ENCODE measurements around the gene MED27. TPM values are rescaled to one million over a fixed set of nuclear protein-coding genes. Genes with fewer than 3 reads are reported as not detected.
A peak's percentile ranks its signal among the peaks of the same experiment; 100 is the strongest.

The MED27 gene, protein sequence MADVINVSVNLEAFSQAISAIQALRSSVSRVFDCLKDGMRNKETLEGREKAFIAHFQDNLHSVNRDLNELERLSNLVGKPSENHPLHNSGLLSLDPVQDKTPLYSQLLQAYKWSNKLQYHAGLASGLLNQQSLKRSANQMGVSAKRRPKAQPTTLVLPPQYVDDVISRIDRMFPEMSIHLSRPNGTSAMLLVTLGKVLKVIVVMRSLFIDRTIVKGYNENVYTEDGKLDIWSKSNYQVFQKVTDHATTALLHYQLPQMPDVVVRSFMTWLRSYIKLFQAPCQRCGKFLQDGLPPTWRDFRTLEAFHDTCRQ
- total RNA-seq (10 to 100 TPM; 10.7 to 21.2 (median 14.1) TPM), polyA plus RNA-seq (10 to 100 TPM; 13.4 to 24.4 (median 17.1) TPM)
- long read RNA-seq, donor 1, partial matches to known transcripts, result 1 of 7 reads
- long read RNA-seq, donor 1, other reads (novel, unspliced or antisense), result 2 of 7 reads
- long read RNA-seq, donor 2, transcript MED27-201 (8 exons, 1,431 nt), result major isoform, 12 of 19 reads
- long read RNA-seq, donor 2, partial matches to known transcripts, result 1 of 19 reads
- long read RNA-seq, donor 2, other reads (novel, unspliced or antisense), result 5 of 19 reads

DNA sequence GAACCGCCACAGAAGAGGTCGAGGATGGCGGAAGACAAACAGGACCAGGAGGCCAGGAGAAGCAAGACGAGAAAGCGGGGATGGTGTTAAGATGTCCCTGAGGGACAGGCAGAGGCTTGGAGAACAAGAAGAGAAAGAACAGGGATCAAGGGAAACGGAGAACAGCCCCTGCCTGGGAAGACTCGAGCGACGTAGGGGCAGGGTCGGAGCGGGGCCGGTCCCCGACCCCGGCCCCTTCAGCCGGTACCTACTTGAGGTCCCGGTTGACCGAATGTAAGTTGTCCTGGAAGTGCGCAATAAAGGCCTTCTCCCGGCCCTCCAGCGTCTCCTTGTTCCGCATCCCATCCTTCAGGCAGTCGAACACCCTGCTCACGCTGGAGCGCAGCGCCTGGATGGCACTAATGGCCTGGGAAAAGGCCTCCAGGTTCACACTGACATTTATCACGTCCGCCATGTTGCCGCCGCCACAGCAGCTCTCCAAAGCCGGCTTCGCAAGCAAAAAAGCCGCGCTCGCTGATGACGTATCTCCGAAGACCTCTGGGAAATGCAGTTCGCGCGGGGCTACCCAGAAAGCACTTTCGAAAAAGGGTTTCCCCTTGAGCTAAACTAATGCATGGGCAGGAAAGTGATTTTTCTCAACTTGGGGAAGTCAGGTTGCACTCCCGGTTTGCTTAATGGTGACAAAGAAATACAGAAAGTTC is at the start of gene MED27:
MED27 (minus strand) TSS at position 477 of the 701 bp plus-strand sequence; CDS start at position 454, 23 bp downstream.
- Histone ChIP-seq H3K4me1 (peaks cover 28% of the 10 kb centered on the region), H3K27me3 (ENCODE audit: insufficient read depth in 3 of 3, low read length in 2 of 3) (peaks cover 0 to 5% (median 4%) of the 10 kb centered on the region in 3 donors), H3K27ac (peak within 1 kb of the TSS; percentile 80), H3K4me3 (peak within 1 kb of the TSS; percentile 78), H3K9me3 (no peaks in the 10 kb centered on the region), H3K36me3 (ENCODE audit: insufficient read depth in 1 of 2, low read depth in 1 of 2) (peaks cover 3 to 29% of the 10 kb centered on the region in 2 donors)
- peak; percentile 92 to 95 for DNase-seq
- 0 to 6% (median 3%) methylated on average over 41 of the region's 41 CpGs for WGBS, 3 donors
- ATAC-seq, result peak; percentile 91 to 99 (median 95)
- no peak for TF ChIP-seq CTCF (IDR thresholded peaks at IDR 0.05)
- intact Hi-C loops (cut with DNase I), result no loop called here

- TF ChIP-seq CTCF (IDR thresholded peaks at IDR 0.05), result no peak
- 51 to 67% (median 58%) methylated on average over 15 of the region's 15 CpGs for WGBS, 3 donors
These were observed 48.3 kb upstream of the MED27 start for GRCh38 chr9:132127888-132128534.

GRCh38 chr9:132126680-132127236 is 47.1 kb upstream of the MED27 start:
- no peak for DNase-seq
- ATAC-seq, result no peak
- TF ChIP-seq CTCF (IDR thresholded peaks at IDR 0.05), result no peak
- no peak overlapping the region for H3K4me3 ChIP-seq
- intact Hi-C loops (cut with DNase I), result no loop called here
- no peaks in the 10 kb centered on the region for H3K4me1 ChIP-seq
- H3K27ac ChIP-seq, result no peak overlapping the region
- WGBS, 3 donors, result 52 to 59% (median 56%) methylated on average over 13 of the region's 13 CpGs
- no peaks in the 10 kb centered on the region for H3K36me3 ChIP-seq (ENCODE audit: insufficient read depth in 1 of 2, low read depth in 1 of 2)
- no peaks in the 10 kb centered on the region for H3K9me3 ChIP-seq
- H3K27me3 ChIP-seq (ENCODE audit: insufficient read depth in 3 of 3, low read length in 2 of 3), result peaks cover 0 to 64% (median 6%) of the 10 kb centered on the region in 3 donors

More at GRCh38 chr9:132127888-132128534, 48.3 kb upstream of the MED27 start:
- intact Hi-C loops (cut with DNase I), result no loop called here
- Histone ChIP-seq H3K36me3 (ENCODE audit: insufficient read depth in 1 of 2, low read depth in 1 of 2) (no peaks in the 10 kb centered on the region), H3K9me3 (no peaks in the 10 kb centered on the region), H3K4me3 (no peak overlapping the region), H3K4me1 (no peaks in the 10 kb centered on the region), H3K27me3 (ENCODE audit: insufficient read depth in 3 of 3, low read length in 2 of 3) (peaks cover 0 to 76% (median 7%) of the 10 kb centered on the region in 3 donors), H3K27ac (no peak overlapping the region)
- ATAC-seq (no peak), DNase-seq (no peak)

GRCh38 chr9:132125944-132126679 is 46.4 kb upstream of the MED27 start:
- no peak overlapping the region for H3K4me3 ChIP-seq
- ATAC-seq (no peak), DNase-seq (no peak)
- H3K36me3 ChIP-seq (ENCODE audit: insufficient read depth in 1 of 2, low read depth in 1 of 2), result no peaks in the 10 kb centered on the region
- no peak for TF ChIP-seq CTCF (IDR thresholded peaks at IDR 0.05)
- H3K27me3 ChIP-seq (ENCODE audit: insufficient read depth in 3 of 3, low read length in 2 of 3), result peaks cover 0 to 59% (median 6%) of the 10 kb centered on the region in 3 donors
- no peaks in the 10 kb centered on the region for H3K9me3 ChIP-seq
- WGBS, 3 donors, result 44 to 49% (median 45%) methylated on average over 20 of the region's 20 CpGs
- H3K27ac ChIP-seq, result no peak overlapping the region
- H3K4me1 ChIP-seq, result no peaks in the 10 kb centered on the region
- intact Hi-C loops (cut with DNase I), result no loop called here

All from psoas muscle (tissue), 8 donors.